Activated CD4-positive, alpha-beta T cell treated with anti-CD3 and anti-CD28 coated beads for 48 hours (primary cell): ENCODE data around the gene ZDHHC11B.
"Not testable (repeated sequence)": the region's sequence is repeated elsewhere in the genome, so short reads cannot be mapped to it uniquely, and the experiment has no call there.

Experiments used
- DNase-seq: peaks from one replicate; pipeline ENCODE4 v3.0.0-alpha.2; 2020

Gene ZDHHC11B

GRCh38 chr5:783881-784427 lies 575 bp downstream of the ZDHHC11B start:
- peak; percentile 18 for DNase-seq

GRCh38 chr5:783049-783802 lies 1.3 kb downstream of the ZDHHC11B start:
- peak; percentile 30 for DNase-seq

GRCh38 chr5:782356-782755 lies 2.2 kb downstream of the ZDHHC11B start:
- not testable (repeated sequence) for DNase-seq

- DNase-seq, result not testable (repeated sequence)
Observed at GRCh38 chr5:780571-780970, 4.0 kb downstream of the ZDHHC11B start.

- not testable (repeated sequence) for DNase-seq
Observed at GRCh38 chr5:778967-779366, 5.6 kb downstream of the ZDHHC11B start.

GRCh38 chr5:778421-778820 lies 6.1 kb downstream of the ZDHHC11B start:
- DNase-seq, result not testable (repeated sequence)

- no peak for DNase-seq
Observed at GRCh38 chr5:777756-778161, 6.8 kb downstream of the ZDHHC11B start.

- DNase-seq, result peak; percentile 4
Observed at GRCh38 chr5:776862-777711, 7.4 kb downstream of the ZDHHC11B start.

- peak; percentile 4 for DNase-seq
Observed at GRCh38 chr5:775961-776861, 8.3 kb downstream of the ZDHHC11B start.

GRCh38 chr5:775595-775960 lies 9.0 kb downstream of the ZDHHC11B start:
- DNase-seq, result not testable (repeated sequence)

GRCh38 chr5:774854-775505 lies 9.5 kb downstream of the ZDHHC11B start:
- peak; percentile 7 for DNase-seq

- not testable (repeated sequence) for DNase-seq
Observed at GRCh38 chr5:774304-774703, 10.2 kb downstream of the ZDHHC11B start.

GRCh38 chr5:773517-774264 lies 10.8 kb downstream of the ZDHHC11B start:
- peak; percentile 6 for DNase-seq

- peak; percentile 1 for DNase-seq
Observed at GRCh38 chr5:772931-773330, 11.6 kb downstream of the ZDHHC11B start.

- peak; percentile 0 for DNase-seq
Observed at GRCh38 chr5:772547-772890, 12.0 kb downstream of the ZDHHC11B start.

GRCh38 chr5:771841-772546 lies 12.5 kb downstream of the ZDHHC11B start:
- peak; percentile 0 for DNase-seq

- DNase-seq, result peak; percentile 2
Observed at GRCh38 chr5:771087-771781, 13.3 kb downstream of the ZDHHC11B start.

GRCh38 chr5:770585-770984 lies 13.9 kb downstream of the ZDHHC11B start:
- peak; percentile 1 for DNase-seq

GRCh38 chr5:769485-770145 lies 14.9 kb downstream of the ZDHHC11B start:
- peak; percentile 1 for DNase-seq
